ENCODE data around the gene POLR3GL. TPM values are rescaled to one million over a fixed set of nuclear protein-coding genes. Genes with fewer than 3 reads are reported as not detected.
A peak's percentile ranks its signal among the peaks of the same experiment; 100 is the strongest.

Gene POLR3GL
- total RNA-seq, 1 experiment from 2014 or later: 7.9 TPM

- peaks cover 0 to 3% of the 10 kb centered on the region in 2 experiments; a peak in 2 of 5 replicates for H3K9me3 Mint-ChIP-seq
- H3K4me3 Mint-ChIP-seq: no peak overlapping the region
- Histone ChIP-seq H2AK5ac (ENCODE audit: insufficient read length, low read length) (no peak overlapping the region), H4K20me1 (ENCODE audit: control insufficient read depth, insufficient read depth, insufficient read length) (no peaks in the 10 kb centered on the region), H2BK5ac (ENCODE audit: insufficient read length, low read length) (no peak overlapping the region), H3K56ac (ENCODE audit: insufficient read length, low read depth, low read length) (no peak overlapping the region), H3K79me2 (ENCODE audit: insufficient read depth, low read length) (peaks cover 3% of the 10 kb centered on the region; the same call in 1 of the 2 replicates), H3K27me3 (ENCODE audit: insufficient read depth, low read length) (no peaks in the 10 kb centered on the region), H2BK15ac (ENCODE audit: low read depth, low read length) (no peak overlapping the region), H2AFZ (ENCODE audit: low read length) (peak overlapping the region; percentile 17), H3T11ph (ENCODE audit: low read length) (no peak overlapping the region), H4K8ac (replicated peaks; ENCODE audit: insufficient read length, low read depth, low read length) (no peak overlapping the region), H3K23me2 (ENCODE audit: insufficient read length, low read depth, low read length, poor library complexity, severe bottlenecking) (peaks cover 16% of the 10 kb centered on the region), H3K4me1 (ENCODE audit: insufficient read depth, low read length) (peaks cover 5% of the 10 kb centered on the region; the same call in 1 of the 2 replicates), H4K5ac (ENCODE audit: insufficient read length, low read depth, low read length) (no peak overlapping the region), H2BK20ac (ENCODE audit: low read depth, low read length, poor library complexity, severe bottlenecking) (no peak overlapping the region), H3K9me3 (ENCODE audit: control insufficient read depth, low read depth, low read length) (no peaks in the 10 kb centered on the region), H3K18ac (ENCODE audit: insufficient read length, low read depth, low read length) (no peak overlapping the region), H3K9ac (ENCODE audit: extremely low read depth, insufficient read length, low read length) (no peak overlapping the region), H3K14ac (ENCODE audit: insufficient read depth, low read length) (no peak overlapping the region), H3K27ac (ENCODE audit: insufficient read length, low read depth, low read length) (no peak overlapping the region), H4K91ac (ENCODE audit: insufficient read length, low read depth, low read length) (no peak overlapping the region), H2BK12ac (ENCODE audit: insufficient read length, low read depth, low read length) (no peak overlapping the region), H3K23ac (ENCODE audit: insufficient read length, low read depth, low read length) (no peak overlapping the region), H3K4ac (ENCODE audit: low read depth, low read length) (no peak overlapping the region), H2BK120ac (ENCODE audit: low read depth, low read length, poor library complexity, severe bottlenecking) (no peak overlapping the region), H3K79me1 (ENCODE audit: insufficient read depth, low read depth, low read length, poor library complexity, severe bottlenecking) (peaks cover 3% of the 10 kb centered on the region), H3K4me2 (ENCODE audit: insufficient read depth, insufficient read length, low read length) (no peak overlapping the region)
- no peak for TF ChIP-seq CTCF (conservative IDR thresholded peaks at IDR 0.05)
- H3K27me3 Mint-ChIP-seq (ENCODE audit: low read depth): no peaks in the 10 kb centered on the region
- H3K4me1 Mint-ChIP-seq: peaks cover 30 to 36% of the 10 kb centered on the region in 2 experiments
- H3K27ac Mint-ChIP-seq: peak overlapping the region in 2 of 3 experiments; percentile 0 to 42; a peak in 3 of 7 replicates
- peaks cover 11 to 21% (median 14%) of the 10 kb centered on the region in 3 experiments; a peak in 6 of 7 replicates for H3K36me3 Mint-ChIP-seq (ENCODE audit: insufficient read depth in 1 of 3, low read depth in 3 of 3)
- WGBS (ENCODE audit: extremely low coverage, insufficient read length, low lambda C conversion rate): no CpG with 5 or more reads among the region's 5 CpGs
- no peak for DNase-seq
Measured at GRCh38 chr1:145999321-146000024, 35.0 kb downstream of the POLR3GL start.

Data from H9 (cell line).